ENCODE measurements around the gene SNAI3.

- 0 out of 6 replicates have a peak, but pooled peaks of 1 of the 3 experiments have one; percentile 8 for TF ChIP-seq CTCF (IDR thresholded peaks at IDR 0.05 in 2 of 3, conservative IDR thresholded peaks at IDR 0.05 in 1 of 3; ENCODE audit: borderline replicate concordance in 1 of 3, insufficient read depth in 1 of 3, low read depth in 2 of 3, low read length in 2 of 3)
- no peak for TF ChIP-seq POLR2A (IDR thresholded peaks at IDR 0.05; ENCODE audit: borderline replicate concordance, extremely low read depth, insufficient read depth, insufficient read length)
- TF ChIP-seq EZH2 (IDR thresholded peaks at IDR 0.05), result no peak
- no peak for TF ChIP-seq EZH2phosphoT487 (IDR thresholded peaks at IDR 0.05; ENCODE audit: borderline replicate concordance)
Observed at GRCh38 chr16:88642881-88643643, 43.2 kb downstream of the SNAI3 start.
